ENCODE results near the gene GABARAP.

The GABARAP gene

GRCh38 chr17:7234083-7234951, 7.9 kb downstream of the GABARAP start, which contains the start of gene DVL2:
TSS of gene DVL2 (minus strand) at chr17:7234517. CDS start at chr17:7234262, 255 bp downstream.
- peak; percentile 96 to 98 for DNase-seq (ENCODE audit: low read depth in 2 of 2)
- peak within 1 kb of the TSS; percentile 75 to 80 for H3K4me3 ChIP-seq (replicated peaks in 1 of 2; ENCODE audit: low read depth in 2 of 2, low read length in 2 of 2)
- TF ChIP-seq CTCF (IDR thresholded peaks at IDR 0.05; ENCODE audit: low read depth, low read length) = no peak

GRCh38 chr17:7233701-7234082, 8.6 kb downstream of the GABARAP start:
- TF ChIP-seq CTCF (IDR thresholded peaks at IDR 0.05; ENCODE audit: low read depth, low read length) = no peak
- no peak for DNase-seq (ENCODE audit: low read depth in 2 of 2)
- peak overlapping the region; percentile 75 to 80 for H3K4me3 ChIP-seq (replicated peaks in 1 of 2; ENCODE audit: low read depth in 2 of 2, low read length in 2 of 2)

- no peak for DNase-seq (ENCODE audit: low read depth in 2 of 2)
- TF ChIP-seq CTCF (IDR thresholded peaks at IDR 0.05; ENCODE audit: low read depth, low read length) = no peak
- H3K4me3 ChIP-seq (replicated peaks in 1 of 2; ENCODE audit: low read depth in 2 of 2, low read length in 2 of 2) = peak overlapping the region in 1 of 2 donors; percentile 3
These were observed 10.1 kb downstream of the GABARAP start for GRCh38 chr17:7232114-7232513.

- TF ChIP-seq CTCF (IDR thresholded peaks at IDR 0.05; ENCODE audit: low read depth, low read length) = no peak
- no peak for DNase-seq (ENCODE audit: low read depth in 2 of 2)
- no peak overlapping the region for H3K4me3 ChIP-seq (replicated peaks in 1 of 2; ENCODE audit: low read depth in 2 of 2, low read length in 2 of 2)
These were observed 12.7 kb downstream of the GABARAP start for GRCh38 chr17:7229504-7229903.

DNA sequence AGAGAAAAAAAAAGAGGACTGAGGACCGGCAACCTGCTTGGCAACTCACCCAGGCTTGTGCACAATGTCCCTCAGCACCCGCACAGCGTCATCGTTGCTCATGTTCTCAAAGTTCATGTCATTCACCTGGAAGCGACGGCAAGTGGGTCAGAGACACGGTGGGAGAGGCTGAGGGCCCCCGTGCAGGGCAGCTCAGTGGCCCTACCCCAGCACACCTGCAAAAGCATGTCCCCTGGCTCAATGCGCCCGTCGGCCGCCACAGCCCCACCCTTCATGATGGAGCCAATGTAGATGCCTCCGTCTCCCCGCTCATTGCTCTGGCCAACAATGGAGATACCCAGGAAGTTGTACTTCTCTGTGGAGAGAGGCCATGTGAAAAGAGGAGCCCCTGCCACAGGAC, 13.3 kb downstream of the GABARAP start:
- DNase-seq (ENCODE audit: low read depth in 2 of 2) = no peak
- no peak overlapping the region for H3K4me3 ChIP-seq (replicated peaks in 1 of 2; ENCODE audit: low read depth in 2 of 2, low read length in 2 of 2)
- TF ChIP-seq CTCF (IDR thresholded peaks at IDR 0.05; ENCODE audit: low read depth, low read length) = no peak

- no peak for TF ChIP-seq CTCF (IDR thresholded peaks at IDR 0.05; ENCODE audit: low read depth, low read length)
- H3K4me3 ChIP-seq (replicated peaks in 1 of 2; ENCODE audit: low read depth in 2 of 2, low read length in 2 of 2) = no peak overlapping the region
- no peak for DNase-seq (ENCODE audit: low read depth in 2 of 2)
These were observed 15.2 kb downstream of the GABARAP start for GRCh38 chr17:7226721-7227710.
